Prostate gland (tissue), 2 donors: ENCODE results near the gene C3orf70. TPM values are rescaled to one million over a fixed set of nuclear protein-coding genes. Genes with fewer than 3 reads are reported as not detected.

Source experiments
- DNase-seq: peaks from one replicate; pipeline ENCODE4 v3.0.0-alpha.2; 2019; ENCODE audit warnings: low spot score
- H3K27ac ChIP-seq, 2 donors: fragments of 200-600 bp; sonication (generic); 2 replicates each; pipeline ENCODE4 v1.5.1; 2017 to 2019
- H3K27me3 ChIP-seq: fragments of 200-600 bp; sonication (generic); replicated peaks from 2 replicates; pipeline ENCODE4 v1.5.1; 2019; ENCODE audit not compliant: insufficient read depth
- H3K36me3 ChIP-seq, 2 donors: fragments of 200-600 bp; sonication (generic); 1 replicate in 1 of 2; 2 replicates in 1 of 2; pipeline versions ENCODE4 v1.5.1 to v1.8.1; 2017 to 2019
- H3K4me1 ChIP-seq: fragments of 200-600 bp; sonication (generic); replicated peaks from 2 replicates; pipeline ENCODE4 v1.5.1; 2019
- H3K4me3 ChIP-seq, 2 donors: fragments of 200-600 bp; sonication (generic); 2 replicates each; pipeline ENCODE4 v1.5.1; 2017 to 2019
- H3K9me3 ChIP-seq: fragments of 200-600 bp; sonication (generic); 2 replicates; pipeline ENCODE4 v1.5.1; 2017
- CTCF ChIP-seq, 4 experiments: fragments of 200-600 bp in 2 of 4; fragments of 450-650 bp in 2 of 4; sonication (generic) in 2 of 4; IDR thresholded peaks; 1 replicate in 3 of 4; 2 replicates in 1 of 4; pipeline ENCODE4 v1.5.1; 2016 to 2019; ENCODE audit warnings: antibody characterized with exemption in 4 of 4, mild to moderate bottlenecking in 2 of 4, moderate library complexity in 2 of 4
- POLR2A ChIP-seq: fragments of 450-650 bp; IDR thresholded peaks from one replicate; pipeline ENCODE4 v1.6.1; 2016; ENCODE audit warnings: antibody characterized with exemption, mild to moderate bottlenecking
- POLR2AphosphoS5 ChIP-seq: sonication (generic); formaldehyde crosslinking; IDR thresholded peaks from one replicate; pipeline ENCODE4 v1.6.1; 2017; ENCODE audit warnings: antibody characterized with exemption
- WGBS: methylation state at CpG from one replicate; pipeline ENCODE4 v1.1.5; 2018; 5-methylcytosine and 5-hydroxymethylcytosine counted together
- intact Hi-C: fragments of 100-400 bp; cut with DNase I; formaldehyde crosslinking; loops from one replicate; pipeline ENCODE4 v1.14.2; 2022
- total RNA-seq, 2 donors: library from RNA; depleted of rRNA; stranded (reverse); fragments of >200 nt; gene quantifications; one replicate each; pipeline ENCODE4 v1.1.0, GENCODE V29; 2016

C3orf70 gene
- total RNA-seq, 2 donors from 2014 or later: 5.7 to 21.2 TPM

GRCh38 chr3:185137821-185138220, 15.0 kb downstream of the C3orf70 start:
- no peak for TF ChIP-seq CTCF (IDR thresholded peaks at IDR 0.05)
- TF ChIP-seq POLR2A: no peak
- H3K4me3 ChIP-seq: no peak overlapping the region
- intact Hi-C loops: no loop called here

GRCh38 chr3:185134509-185134908, 18.4 kb downstream of the C3orf70 start:
- no peak for TF ChIP-seq CTCF (IDR thresholded peaks at IDR 0.05)
- TF ChIP-seq POLR2A: no peak
- TF ChIP-seq POLR2AphosphoS5: no peak
- no peaks in the 10 kb centered on the region for H3K27me3 ChIP-seq
- no peak overlapping the region for H3K4me3 ChIP-seq
- H3K9me3 ChIP-seq: no peaks in the 10 kb centered on the region
- no peak overlapping the region for H3K27ac ChIP-seq
- no peak for DNase-seq
- intact Hi-C loops: no loop called here
- H3K4me1 ChIP-seq: no peaks in the 10 kb centered on the region
- no peaks in the 10 kb centered on the region for H3K36me3 ChIP-seq

More at GRCh38 chr3:185137821-185138220, 15.0 kb downstream of the C3orf70 start:
- DNase-seq: no peak
- H3K27me3 ChIP-seq: no peaks in the 10 kb centered on the region
- no peak overlapping the region for H3K27ac ChIP-seq
- WGBS: 91% methylated on average over 1 of the region's 1 CpG
- no peaks in the 10 kb centered on the region for H3K4me1 ChIP-seq
- no peaks in the 10 kb centered on the region for H3K36me3 ChIP-seq
- H3K9me3 ChIP-seq: no peaks in the 10 kb centered on the region

GRCh38 chr3:185131602-185132256, 21.1 kb downstream of the C3orf70 start:
- Histone ChIP-seq H3K36me3 (no peaks in the 10 kb centered on the region), H3K27me3 (no peaks in the 10 kb centered on the region), H3K4me1 (no peaks in the 10 kb centered on the region), H3K9me3 (no peaks in the 10 kb centered on the region), H3K27ac (no peak overlapping the region), H3K4me3 (no peak overlapping the region)
- WGBS: 49% methylated on average over 2 of the region's 2 CpGs
- TF ChIP-seq CTCF (IDR thresholded peaks at IDR 0.05) (no peak), POLR2A (no peak), POLR2AphosphoS5 (no peak)
- intact Hi-C loops: no loop called here
- DNase-seq: no peak

GRCh38 chr3:185129083-185129482, 23.8 kb downstream of the C3orf70 start:
- no peak overlapping the region for H3K27ac ChIP-seq
- H3K4me3 ChIP-seq: no peak overlapping the region
- H3K4me1 ChIP-seq: no peaks in the 10 kb centered on the region
- 68% methylated on average over 2 of the region's 2 CpGs for WGBS
- TF ChIP-seq POLR2A: no peak
- no peak for TF ChIP-seq POLR2AphosphoS5
- no peak for TF ChIP-seq CTCF (IDR thresholded peaks at IDR 0.05)
- H3K27me3 ChIP-seq: no peaks in the 10 kb centered on the region
- no peak for DNase-seq
- H3K36me3 ChIP-seq: no peaks in the 10 kb centered on the region
- intact Hi-C loops: no loop called here
- H3K9me3 ChIP-seq: no peaks in the 10 kb centered on the region

DNA sequence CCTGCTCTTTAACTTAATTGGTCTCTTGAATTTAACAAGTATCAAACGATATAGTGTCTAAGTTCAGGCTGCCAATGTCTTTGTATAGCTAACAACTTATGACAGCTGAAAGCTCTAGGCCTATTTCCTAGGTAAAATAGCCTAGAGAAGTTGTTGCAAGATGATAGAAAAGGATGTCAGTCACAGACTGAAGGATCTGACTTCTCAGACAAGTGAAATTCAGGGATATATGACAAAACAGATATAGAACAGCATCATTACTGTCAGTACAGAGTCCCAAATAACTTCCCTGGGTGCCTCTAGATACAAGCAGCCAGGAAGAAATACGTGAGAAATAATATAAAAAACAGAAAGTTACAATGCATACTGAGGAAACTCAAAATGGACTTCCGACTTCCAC, 26.7 kb downstream of the C3orf70 start:
- no peak for TF ChIP-seq POLR2A
- TF ChIP-seq POLR2AphosphoS5: no peak
- TF ChIP-seq CTCF (IDR thresholded peaks at IDR 0.05): no peak
- 76% methylated on average over 3 of the region's 3 CpGs for WGBS
- Histone ChIP-seq H3K4me1 (no peaks in the 10 kb centered on the region), H3K9me3 (no peaks in the 10 kb centered on the region), H3K36me3 (no peaks in the 10 kb centered on the region), H3K27me3 (no peaks in the 10 kb centered on the region), H3K27ac (no peak overlapping the region), H3K4me3 (no peak overlapping the region)
- no peak for DNase-seq
- intact Hi-C loops: no loop called here
